DOHH2 (cell line): ENCODE data around the gene HDAC3.

Source experiments
- H3F3A ChIP-seq: fragments of 200-600 bp; sonication (generic), shearing (Covaris generic); 2 replicates; pipeline ENCODE4 v1.6.0; 2016; ENCODE audit warnings: antibody characterized with exemption, mild to moderate bottlenecking; ENCODE audit not compliant: control insufficient read depth, insufficient read depth
- H3K27ac ChIP-seq: fragments of 200-600 bp; sonication (generic); 2 replicates; pipeline ENCODE4 v1.5.1; 2014; ENCODE audit warnings: low read depth, mild to moderate bottlenecking, low read length, moderate library complexity
- H3K27me3 ChIP-seq: fragments of 200-600 bp; sonication (generic); 2 replicates; pipeline ENCODE4 v1.6.1; 2014; ENCODE audit warnings: mild to moderate bottlenecking, low read length, mixed read lengths; ENCODE audit not compliant: control insufficient read depth
- H3K36me3 ChIP-seq: fragments of 200-600 bp; sonication (generic); 2 replicates; pipeline ENCODE4 v1.6.1; 2014; ENCODE audit warnings: mild to moderate bottlenecking, low read length, moderate library complexity, mixed read lengths; ENCODE audit not compliant: control insufficient read depth
- H3K4me1 ChIP-seq: fragments of 200-600 bp; sonication (generic); 2 replicates; pipeline ENCODE4 v1.6.1; 2014; ENCODE audit warnings: mild to moderate bottlenecking, low read length, mixed read lengths; ENCODE audit not compliant: control insufficient read depth
- H3K4me2 ChIP-seq: fragments of 200-600 bp; sonication (generic); 2 replicates; pipeline ENCODE4 v1.6.0; 2014; ENCODE audit warnings: mild to moderate bottlenecking, low read length, moderate library complexity
- H3K4me3 ChIP-seq: fragments of 200-600 bp; sonication (generic); 2 replicates; pipeline ENCODE4 v1.5.1; 2014; ENCODE audit warnings: mild to moderate bottlenecking, low read length, mixed read lengths
- H3K79me2 ChIP-seq: fragments of 200-600 bp; sonication (generic); 2 replicates; pipeline ENCODE4 v1.6.1; 2014; ENCODE audit warnings: mild to moderate bottlenecking, low read length, mixed read lengths; ENCODE audit not compliant: control insufficient read depth
- H3K9me2 ChIP-seq: fragments of 200-600 bp; sonication (generic); replicated peaks from 2 replicates; pipeline ENCODE4 v1.6.1; 2014; ENCODE audit warnings: mild to moderate bottlenecking, low read length, mixed read lengths; ENCODE audit not compliant: control insufficient read depth
- H3K9me3 ChIP-seq: fragments of 200-600 bp; sonication (generic); 2 replicates; pipeline ENCODE4 v1.6.1; 2014; ENCODE audit warnings: antibody characterized with exemption, low read length, mixed read lengths; ENCODE audit not compliant: control insufficient read depth, insufficient read depth
- H4K20me1 ChIP-seq: fragments of 200-600 bp; sonication (generic); 2 replicates; pipeline ENCODE4 v1.6.0; 2014; ENCODE audit warnings: low read depth, mild to moderate bottlenecking, antibody characterized with exemption, low read length, moderate library complexity; ENCODE audit not compliant: control insufficient read depth, insufficient read depth
- EZH2phosphoT487 ChIP-seq: fragments of 200-600 bp; sonication (generic); IDR thresholded peaks from 2 replicates; pipeline ENCODE4 v1.6.1; 2017; ENCODE audit warnings: borderline replicate concordance, mild to moderate bottlenecking, antibody characterized with exemption, low read length, moderate library complexity, mixed read lengths
- TF ChIP-seq, protein P1 (sequence below): fragments of 200-600 bp; sonication (generic); IDR thresholded peaks from one replicate; pipeline ENCODE4 v1.5.1; 2014; ENCODE audit warnings: antibody characterized with exemption, mild to moderate bottlenecking, low read depth, low read length; ENCODE audit not compliant: poor library complexity, severe bottlenecking

The HDAC3 gene

DNA sequence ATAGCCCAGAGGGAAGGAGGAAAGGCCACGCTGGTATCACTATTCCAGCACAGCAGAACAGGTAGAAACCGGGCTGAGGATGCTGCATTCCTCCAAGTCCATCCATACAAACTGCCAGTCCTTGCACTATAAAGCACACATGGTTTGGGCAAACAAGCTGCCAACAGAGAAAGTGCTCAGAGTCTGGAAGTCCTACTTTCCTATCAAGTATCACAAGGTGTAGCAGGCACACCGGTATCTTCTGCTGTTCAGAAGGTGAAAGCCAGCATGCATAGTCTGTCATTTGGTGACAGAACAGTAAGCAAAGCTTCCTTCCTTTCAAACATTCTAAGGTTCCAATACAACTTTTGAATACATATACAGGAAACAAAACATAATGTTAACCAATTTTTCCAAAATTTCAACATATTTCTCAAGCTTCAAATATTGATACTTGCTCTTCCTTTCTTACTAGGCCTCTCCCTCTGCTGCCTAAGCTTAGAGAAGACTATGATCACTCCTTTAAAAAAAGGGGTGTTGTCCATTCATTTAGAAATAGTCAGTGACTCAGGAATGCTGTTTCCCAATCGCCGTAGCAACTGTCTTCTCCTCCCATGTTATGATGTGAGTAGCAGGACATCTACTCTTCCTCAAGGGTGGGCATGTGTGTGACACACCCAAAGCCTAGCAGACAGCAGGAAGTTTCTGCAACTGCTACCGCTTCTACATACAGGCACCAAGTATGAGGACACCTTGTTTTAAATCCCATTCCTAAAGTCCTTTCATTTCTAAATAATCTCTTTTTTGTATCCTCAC, 32.5 kb downstream of the HDAC3 start:
- H3K79me2 ChIP-seq: peaks cover 87% of the 10 kb centered on the region
- H3K4me3 ChIP-seq: no peak overlapping the region
- no peaks in the 10 kb centered on the region; the same call in 1 of the 2 replicates for H3K36me3 ChIP-seq
- H3K27me3 ChIP-seq: no peaks in the 10 kb centered on the region
- H3K27ac ChIP-seq: no peak overlapping the region
- TF ChIP-seq EZH2phosphoT487: no peak
- TF ChIP-seq, protein P1, sequence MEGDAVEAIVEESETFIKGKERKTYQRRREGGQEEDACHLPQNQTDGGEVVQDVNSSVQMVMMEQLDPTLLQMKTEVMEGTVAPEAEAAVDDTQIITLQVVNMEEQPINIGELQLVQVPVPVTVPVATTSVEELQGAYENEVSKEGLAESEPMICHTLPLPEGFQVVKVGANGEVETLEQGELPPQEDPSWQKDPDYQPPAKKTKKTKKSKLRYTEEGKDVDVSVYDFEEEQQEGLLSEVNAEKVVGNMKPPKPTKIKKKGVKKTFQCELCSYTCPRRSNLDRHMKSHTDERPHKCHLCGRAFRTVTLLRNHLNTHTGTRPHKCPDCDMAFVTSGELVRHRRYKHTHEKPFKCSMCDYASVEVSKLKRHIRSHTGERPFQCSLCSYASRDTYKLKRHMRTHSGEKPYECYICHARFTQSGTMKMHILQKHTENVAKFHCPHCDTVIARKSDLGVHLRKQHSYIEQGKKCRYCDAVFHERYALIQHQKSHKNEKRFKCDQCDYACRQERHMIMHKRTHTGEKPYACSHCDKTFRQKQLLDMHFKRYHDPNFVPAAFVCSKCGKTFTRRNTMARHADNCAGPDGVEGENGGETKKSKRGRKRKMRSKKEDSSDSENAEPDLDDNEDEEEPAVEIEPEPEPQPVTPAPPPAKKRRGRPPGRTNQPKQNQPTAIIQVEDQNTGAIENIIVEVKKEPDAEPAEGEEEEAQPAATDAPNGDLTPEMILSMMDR: no peak
- H3K4me1 ChIP-seq: peaks cover 83% of the 10 kb centered on the region
- 0 out of 2 replicates have a peak overlapping the region, but pooled peaks have one; percentile 12 for H3K4me2 ChIP-seq
- H4K20me1 ChIP-seq: peaks cover 26% of the 10 kb centered on the region; the same call in 1 of the 2 replicates
- H3F3A ChIP-seq: peaks cover 17% of the 10 kb centered on the region
- no peaks in the 10 kb centered on the region for H3K9me2 ChIP-seq
- H3K9me3 ChIP-seq: no peaks in the 10 kb centered on the region

DNA sequence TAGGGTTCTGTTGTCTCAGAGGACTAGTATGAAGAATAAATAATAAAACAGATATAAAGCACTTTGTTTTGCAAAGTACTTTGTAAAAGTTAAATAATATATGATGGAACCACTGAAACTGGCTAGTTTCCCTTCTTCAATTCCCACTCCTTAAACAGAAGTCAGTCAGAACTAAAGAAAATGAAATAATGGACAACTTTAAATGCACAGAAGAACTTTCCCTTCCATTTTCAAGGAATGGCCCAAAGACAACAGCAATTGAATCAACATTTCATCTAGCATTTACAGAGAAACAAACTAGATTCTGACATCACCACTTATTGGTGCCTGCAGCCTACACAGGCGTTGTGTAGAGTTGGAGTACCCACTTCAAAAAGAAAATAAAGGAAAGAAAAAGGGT, 34.0 kb downstream of the HDAC3 start:
- Histone ChIP-seq H3F3A (peaks cover 17% of the 10 kb centered on the region), H3K27me3 (no peaks in the 10 kb centered on the region), H3K4me1 (peaks cover 82% of the 10 kb centered on the region), H3K4me3 (no peak overlapping the region), H3K36me3 (no peaks in the 10 kb centered on the region; the same call in 1 of the 2 replicates), H3K27ac (no peak overlapping the region), H3K4me2 (no peak overlapping the region), H4K20me1 (peaks cover 24% of the 10 kb centered on the region; the same call in 1 of the 2 replicates), H3K9me2 (no peaks in the 10 kb centered on the region), H3K79me2 (peaks cover 84% of the 10 kb centered on the region), H3K9me3 (no peaks in the 10 kb centered on the region)
- no peak for TF ChIP-seq EZH2phosphoT487
- TF ChIP-seq, protein P1: no peak

DNA sequence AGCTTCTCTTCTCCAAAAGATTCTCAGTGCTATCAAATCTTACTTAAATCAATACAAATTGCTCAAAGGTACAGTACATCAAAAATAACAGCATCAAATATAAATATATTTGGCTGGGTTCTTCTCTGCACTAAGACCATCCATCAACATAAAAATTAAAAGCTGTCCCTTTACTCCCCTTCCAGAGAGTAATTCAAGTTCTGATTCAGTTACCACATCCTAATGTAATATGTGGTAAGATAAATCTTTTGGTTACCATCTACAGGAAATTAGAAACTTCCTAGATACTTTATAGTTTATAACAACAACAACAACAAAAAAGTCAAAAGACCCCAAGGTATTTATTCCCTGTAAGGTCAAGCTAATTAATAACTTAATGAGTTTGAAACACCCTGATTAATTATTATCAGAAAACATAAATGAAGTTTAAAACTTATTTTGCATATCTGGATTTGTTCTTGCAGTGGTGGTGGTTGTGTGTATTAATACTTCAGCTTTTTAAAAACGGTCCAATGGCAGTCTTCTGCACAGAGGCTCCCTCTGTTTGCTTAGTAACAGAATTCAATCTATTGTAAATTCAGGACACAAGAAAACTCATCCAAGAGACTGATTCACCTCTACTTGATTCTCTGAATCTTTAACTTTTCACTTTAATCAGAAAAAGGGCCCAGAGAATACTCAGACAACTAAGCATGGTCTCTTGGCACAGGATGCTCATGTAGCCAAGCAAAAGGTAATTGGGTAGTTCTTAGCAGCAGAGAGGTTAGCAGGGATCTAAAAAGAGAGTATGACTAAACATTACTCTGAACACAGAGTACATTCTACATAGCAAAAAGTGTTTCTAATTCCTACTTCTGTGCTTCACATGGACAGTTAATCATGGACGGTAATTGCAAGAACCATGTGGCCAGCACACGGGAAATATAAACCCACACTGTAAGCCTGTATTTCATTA, 38.0 kb downstream of the HDAC3 start:
- TF ChIP-seq, protein P1: no peak
- TF ChIP-seq EZH2phosphoT487: no peak
- H3K9me2 ChIP-seq: no peaks in the 10 kb centered on the region
- H3K27me3 ChIP-seq: no peaks in the 10 kb centered on the region
- no peak overlapping the region for H3K4me3 ChIP-seq
- peaks cover 73% of the 10 kb centered on the region for H3K79me2 ChIP-seq
- no peaks in the 10 kb centered on the region for H3F3A ChIP-seq
- 0 out of 2 replicates have a peak, but pooled peaks cover 6% of the 10 kb centered on the region for H4K20me1 ChIP-seq
- peaks cover 10% of the 10 kb centered on the region; the same call in 1 of the 2 replicates for H3K36me3 ChIP-seq
- H3K4me2 ChIP-seq: no peak overlapping the region
- H3K4me1 ChIP-seq: peaks cover 50% of the 10 kb centered on the region
- no peaks in the 10 kb centered on the region for H3K9me3 ChIP-seq
- no peak overlapping the region for H3K27ac ChIP-seq
